Panc1 (cell line): ENCODE results near the gene SPECC1L.

ENCODE experiments used
- CTCF ChIP-seq: fragments of 450-650 bp; IDR thresholded peaks from 2 replicates; pipeline ENCODE4 v1.5.1; 2017; ENCODE audit warnings: mild to moderate bottlenecking
- POLR2AphosphoS5 ChIP-seq: IDR thresholded peaks from 2 replicates; pipeline ENCODE4 v1.6.1; 2012; ENCODE audit warnings: mild to moderate bottlenecking, low read depth, low read length, moderate library complexity

GRCh38 chr22:24405631-24406321, 135.1 kb downstream of the SPECC1L start:
- no peak for TF ChIP-seq POLR2AphosphoS5
- no peak for TF ChIP-seq CTCF
